Measurements from ENCODE around the gene C10orf67.
"Not testable (repeated sequence)": the region's sequence is repeated elsewhere in the genome, so short reads cannot be mapped to it uniquely, and the experiment has no call there.

The C10orf67 gene

GRCh38 chr10:23263441-23264164 is 81.0 kb downstream of the C10orf67 start:
- no peak for DNase-seq (ENCODE audit: low read depth in 2 of 2)

- no peak for DNase-seq (ENCODE audit: low read depth in 2 of 2)
Observed at GRCh38 chr10:23262928-23263327, 81.7 kb downstream of the C10orf67 start.

- no peak for DNase-seq (ENCODE audit: low read depth in 2 of 2)
Observed at GRCh38 chr10:23258516-23258915, 86.1 kb downstream of the C10orf67 start.

GRCh38 chr10:23253780-23254179 is 90.8 kb downstream of the C10orf67 start:
- DNase-seq (ENCODE audit: low read depth in 2 of 2), result no peak

GRCh38 chr10:23252859-23253258 is 91.7 kb downstream of the C10orf67 start:
- not testable (repeated sequence) for DNase-seq (ENCODE audit: low read depth in 2 of 2)

- not testable (repeated sequence) for DNase-seq (ENCODE audit: low read depth in 2 of 2)
Observed at GRCh38 chr10:23241779-23242178, 102.8 kb downstream of the C10orf67 start.

- DNase-seq (ENCODE audit: low read depth in 2 of 2), result no peak
Observed at GRCh38 chr10:23238015-23238414, 106.6 kb downstream of the C10orf67 start.

- no peak for DNase-seq (ENCODE audit: low read depth in 2 of 2)
Observed at GRCh38 chr10:23230582-23230981, 114.0 kb downstream of the C10orf67 start.

GRCh38 chr10:23217471-23217870 is 127.1 kb downstream of the C10orf67 start:
- no peak for DNase-seq (ENCODE audit: low read depth in 2 of 2)

GRCh38 chr10:23205972-23206642 is 138.5 kb downstream of the C10orf67 start:
- no peak for DNase-seq (ENCODE audit: low read depth in 2 of 2)

- DNase-seq (ENCODE audit: low read depth in 2 of 2), result no peak
Observed at GRCh38 chr10:23204773-23205172, 139.8 kb downstream of the C10orf67 start.

- DNase-seq (ENCODE audit: low read depth in 2 of 2), result no peak
Observed at GRCh38 chr10:23203369-23204325, 140.9 kb downstream of the C10orf67 start.

- DNase-seq (ENCODE audit: low read depth in 2 of 2), result no peak
Observed at GRCh38 chr10:23202779-23203178, 141.8 kb downstream of the C10orf67 start.

GRCh38 chr10:23201837-23202236 is 142.8 kb downstream of the C10orf67 start:
- no peak for DNase-seq (ENCODE audit: low read depth in 2 of 2)

- no peak for DNase-seq (ENCODE audit: low read depth in 2 of 2)
Observed at GRCh38 chr10:23200997-23201652, 143.5 kb downstream of the C10orf67 start.

- no peak for DNase-seq (ENCODE audit: low read depth in 2 of 2)
Observed at GRCh38 chr10:23200586-23200985, 144.0 kb downstream of the C10orf67 start.

- no peak for DNase-seq (ENCODE audit: low read depth in 2 of 2)
Observed at GRCh38 chr10:23199768-23200511, 144.7 kb downstream of the C10orf67 start.

GRCh38 chr10:23198940-23199767 is 145.4 kb downstream of the C10orf67 start:
- no peak for DNase-seq (ENCODE audit: low read depth in 2 of 2)

- no peak for DNase-seq (ENCODE audit: low read depth in 2 of 2)
Observed at GRCh38 chr10:23198610-23198939, 146.0 kb downstream of the C10orf67 start.

- no peak for DNase-seq (ENCODE audit: low read depth in 2 of 2)
Observed at GRCh38 chr10:23197416-23197861, 147.2 kb downstream of the C10orf67 start.

Measured in stimulated activated CD8-positive, alpha-beta memory T cell treated with anti-CD3 and anti-CD28 coated beads, Interleukin-15, amount 100 ng/mL, for 4 hours (primary cell).